H1 (cell line): ENCODE results near the gene DIP2B.

Source experiments
- BRCA1 ChIP-seq: IDR thresholded peaks from 2 replicates; pipeline ENCODE4 v1.6.1; 2012; ENCODE audit warnings: low read depth, low read length, improper control_type of control experiment
- CHD7 ChIP-seq: fragments of 300-600 bp; sonication (generic); IDR thresholded peaks from 2 replicates; pipeline ENCODE4 v1.7.1; 2012; ENCODE audit warnings: low read length, moderate library complexity, mild to moderate bottlenecking, inconsistent platforms; ENCODE audit not compliant: insufficient replicate concordance
- NRF1 ChIP-seq: IDR thresholded peaks from 2 replicates; pipeline ENCODE4 v1.6.1; 2011; ENCODE audit warnings: mild to moderate bottlenecking, low read depth, low read length, improper control_type of control experiment
- POLR2A ChIP-seq, 2 experiments: IDR thresholded peaks; 1 replicate in 1 of 2; 2 replicates in 1 of 2; pipeline ENCODE4 v1.6.1; 2011; ENCODE audit warnings: low read depth in 2 of 2, low read length in 2 of 2, mild to moderate bottlenecking in 2 of 2; ENCODE audit errors: control extremely low read depth in 1 of 2
- POLR2AphosphoS5 ChIP-seq: IDR thresholded peaks from 2 replicates; pipeline ENCODE4 v1.6.1; 2011; ENCODE audit warnings: low read depth, low read length
- POU5F1 ChIP-seq: IDR thresholded peaks from 2 replicates; pipeline ENCODE4 v1.6.1; 2011; ENCODE audit warnings: low read depth, mild to moderate bottlenecking, low read length, moderate library complexity
- RFX5 ChIP-seq: IDR thresholded peaks from 2 replicates; pipeline ENCODE4 v1.6.1; 2011; ENCODE audit warnings: low read depth, low read length, improper control_type of control experiment, borderline replicate concordance
- SIN3A ChIP-seq, 2 experiments: IDR thresholded peaks in 1 of 2; conservative IDR thresholded peaks in 1 of 2; 2 replicates each; pipeline ENCODE4 v1.6.1; 2011 to 2012; ENCODE audit warnings: low read length in 2 of 2, improper control_type of control experiment in 1 of 2, low read depth in 1 of 2, mild to moderate bottlenecking in 1 of 2
- SUZ12 ChIP-seq: fragments of 200-600 bp; sonication (generic); IDR thresholded peaks from 2 replicates; pipeline ENCODE4 v1.6.1; 2012; ENCODE audit warnings: mild to moderate bottlenecking, inconsistent platforms, low read length, moderate library complexity, mixed read lengths
- TF ChIP-seq, protein P1 (sequence below), 3 experiments: IDR thresholded peaks; 1 replicate in 2 of 3; 2 replicates in 1 of 3; pipeline versions ENCODE4 v1.5.1 to v1.6.1; 2011; ENCODE audit warnings: low read length in 3 of 3, mild to moderate bottlenecking in 3 of 3, inconsistent platforms in 2 of 3, low read depth in 1 of 3, moderate library complexity in 1 of 3; ENCODE audit not compliant: insufficient read depth in 1 of 3; ENCODE audit errors: control extremely low read depth in 1 of 3

- TF ChIP-seq, protein P1, sequence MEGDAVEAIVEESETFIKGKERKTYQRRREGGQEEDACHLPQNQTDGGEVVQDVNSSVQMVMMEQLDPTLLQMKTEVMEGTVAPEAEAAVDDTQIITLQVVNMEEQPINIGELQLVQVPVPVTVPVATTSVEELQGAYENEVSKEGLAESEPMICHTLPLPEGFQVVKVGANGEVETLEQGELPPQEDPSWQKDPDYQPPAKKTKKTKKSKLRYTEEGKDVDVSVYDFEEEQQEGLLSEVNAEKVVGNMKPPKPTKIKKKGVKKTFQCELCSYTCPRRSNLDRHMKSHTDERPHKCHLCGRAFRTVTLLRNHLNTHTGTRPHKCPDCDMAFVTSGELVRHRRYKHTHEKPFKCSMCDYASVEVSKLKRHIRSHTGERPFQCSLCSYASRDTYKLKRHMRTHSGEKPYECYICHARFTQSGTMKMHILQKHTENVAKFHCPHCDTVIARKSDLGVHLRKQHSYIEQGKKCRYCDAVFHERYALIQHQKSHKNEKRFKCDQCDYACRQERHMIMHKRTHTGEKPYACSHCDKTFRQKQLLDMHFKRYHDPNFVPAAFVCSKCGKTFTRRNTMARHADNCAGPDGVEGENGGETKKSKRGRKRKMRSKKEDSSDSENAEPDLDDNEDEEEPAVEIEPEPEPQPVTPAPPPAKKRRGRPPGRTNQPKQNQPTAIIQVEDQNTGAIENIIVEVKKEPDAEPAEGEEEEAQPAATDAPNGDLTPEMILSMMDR (IDR thresholded peaks at IDR 0.05; ENCODE audit: control extremely low read depth in 1 of 3, insufficient read depth in 1 of 3, low read depth in 1 of 3, low read length in 3 of 3) = no peak
- TF ChIP-seq POU5F1 = no peak
- no peak for TF ChIP-seq SUZ12
- no peak for TF ChIP-seq POLR2A (IDR thresholded peaks at IDR 0.05; ENCODE audit: control extremely low read depth in 1 of 2, low read depth in 2 of 2, low read length in 2 of 2)
- TF ChIP-seq SIN3A (conservative IDR thresholded peaks at IDR 0.05 in 1 of 2, IDR thresholded peaks at IDR 0.05 in 1 of 2; ENCODE audit: low read depth in 1 of 2, low read length in 2 of 2) = no peak
- no peak for TF ChIP-seq RFX5
- no peak for TF ChIP-seq NRF1
- TF ChIP-seq BRCA1 = no peak
- no peak for TF ChIP-seq CHD7
- no peak for TF ChIP-seq POLR2AphosphoS5
Observed at GRCh38 chr12:50642035-50642451, 137.3 kb downstream of the DIP2B start.
